Subcutaneous adipose tissue (tissue), 4 donors: ENCODE data around the gene FAM217A. TPM values are rescaled to one million over a fixed set of nuclear protein-coding genes. Genes with fewer than 3 reads are reported as not detected.

Source experiments
- CTCF ChIP-seq: fragments of 450-650 bp; IDR thresholded peaks from one replicate; pipeline ENCODE4 v1.5.1; 2016; ENCODE audit warnings: low read depth, mild to moderate bottlenecking, control low read depth, antibody characterized with exemption, moderate library complexity
- total RNA-seq, 4 donors: library from RNA; depleted of rRNA; stranded (reverse); fragments of >200 nt; gene quantifications; one replicate each; pipeline ENCODE4 v1.1.0, GENCODE V29; 2016

FAM217A gene
- total RNA-seq, 4 donors from 2014 or later = not detected

- no peak for TF ChIP-seq CTCF
Measured at GRCh38 chr6:4021854-4022695, 56.9 kb downstream of the FAM217A start.

GRCh38 chr6:4021133-4021853 lies 57.6 kb downstream of the FAM217A start:
- no peak for TF ChIP-seq CTCF

GRCh38 chr6:4020822-4021132 lies 58.2 kb downstream of the FAM217A start:
- no peak for TF ChIP-seq CTCF

GRCh38 chr6:4018924-4019236 lies 60.1 kb downstream of the FAM217A start:
- no peak for TF ChIP-seq CTCF

Other genes starting within 250 kb of the FAM217A start
- gene FAM50B, start 229.8 kb downstream of the FAM217A start, total RNA-seq = 10 to 100 TPM in 2 of 4 donors, 1 to 10 TPM in 2; 4.7 to 18.3 (median 8.3) TPM
- 100 to 1,000 TPM in 1 of 4 donors, 10 to 100 TPM in 3; 57.3 to 102 (median 75.8) TPM for gene ECI2, start 56.4 kb upstream of the FAM217A start, total RNA-seq